Neural progenitor cell (in vitro differentiated cells): Measurements from ENCODE around the gene ME1. TPM values are rescaled to one million over a fixed set of nuclear protein-coding genes. Genes with fewer than 3 reads are reported as not detected.

Source experiments
- DNase-seq: peaks from one replicate; pipeline ENCODE4 v3.0.0-alpha.2; 2016; ENCODE audit warnings: low spot score
- H2AFZ ChIP-seq: fragments of 200-600 bp; sonication (generic); replicated peaks from 2 replicates; pipeline ENCODE4 v1.6.1; 2016; ENCODE audit warnings: antibody characterized with exemption
- H3F3A ChIP-seq: fragments of 200-600 bp; sonication (generic); 2 replicates; pipeline ENCODE4 v1.6.1; 2016; ENCODE audit warnings: antibody characterized with exemption, low read depth
- H3K27ac ChIP-seq: fragments of 200-600 bp; sonication (generic); 2 replicates; pipeline ENCODE4 v1.5.1; 2016; ENCODE audit warnings: mild to moderate bottlenecking
- H3K27me3 ChIP-seq: fragments of 200-600 bp; sonication (generic); 2 replicates; pipeline ENCODE4 v1.6.1; 2016; ENCODE audit warnings: mild to moderate bottlenecking, moderate library complexity
- H3K36me3 ChIP-seq: fragments of 200-600 bp; sonication (generic); 2 replicates; pipeline ENCODE4 v1.5.1; 2016
- H3K4me1 ChIP-seq: fragments of 200-600 bp; sonication (generic); 2 replicates; pipeline ENCODE4 v1.6.1; 2016; ENCODE audit warnings: mixed run types
- H3K4me2 ChIP-seq: fragments of 200-600 bp; sonication (generic); 2 replicates; pipeline ENCODE4 v1.6.1; 2016
- H3K4me3 ChIP-seq: fragments of 200-600 bp; sonication (generic); 2 replicates; pipeline ENCODE4 v1.5.1; 2016
- H3K79me2 ChIP-seq: fragments of 200-600 bp; sonication (generic); 2 replicates; pipeline ENCODE4 v1.6.1; 2016; ENCODE audit warnings: low read depth
- H3K9ac ChIP-seq: fragments of 200-600 bp; sonication (generic); 2 replicates; pipeline ENCODE4 v1.6.1; 2016
- H3K9me3 ChIP-seq: fragments of 200-600 bp; sonication (generic); 2 replicates; pipeline ENCODE4 v1.5.1; 2016; ENCODE audit warnings: low read depth
- H4K20me1 ChIP-seq: fragments of 200-600 bp; sonication (generic); 2 replicates; pipeline ENCODE4 v1.6.1; 2016; ENCODE audit warnings: low read depth
- H3K27ac Mint-ChIP-seq: 3 replicates; pipeline ENCODE4 v1.8.0; 2021; ENCODE audit warnings: mixed read lengths
- H3K27me3 Mint-ChIP-seq: 2 replicates; pipeline ENCODE4 v1.8.0; 2022; ENCODE audit warnings: low read depth, mild to moderate bottlenecking, inconsistent platforms, moderate library complexity, mixed read lengths; ENCODE audit not compliant: insufficient read depth
- H3K36me3 Mint-ChIP-seq: 3 replicates; pipeline ENCODE4 v1.8.0; 2021; ENCODE audit warnings: mixed read lengths
- H3K4me1 Mint-ChIP-seq: 3 replicates; pipeline ENCODE4 v1.8.0; 2021; ENCODE audit warnings: mixed read lengths
- H3K4me3 Mint-ChIP-seq: 3 replicates; pipeline ENCODE4 v1.8.0; 2021; ENCODE audit warnings: mild to moderate bottlenecking, moderate library complexity, mixed read lengths
- H3K9me3 Mint-ChIP-seq: 3 replicates; pipeline ENCODE4 v1.8.0; 2020; ENCODE audit warnings: mixed read lengths
- EZH2 ChIP-seq: fragments of 200-600 bp; sonication (generic); IDR thresholded peaks from 2 replicates; pipeline ENCODE4 v1.6.1; 2017; ENCODE audit warnings: antibody characterized with exemption, mild to moderate bottlenecking, moderate library complexity
- EZH2phosphoT487 ChIP-seq: fragments of 200-600 bp; sonication (generic); IDR thresholded peaks from 2 replicates; pipeline ENCODE4 v1.6.1; 2017; ENCODE audit warnings: antibody characterized with exemption
- total RNA-seq: library from RNA; depleted of rRNA; stranded (reverse); fragments of >200 nt; gene quantifications from 2 replicates; pipeline ENCODE4 v1.2.3, GENCODE V29; 2015; ENCODE audit warnings: low replicate concordance
- TF ChIP-seq, protein P1 (sequence below): fragments of 200-600 bp; sonication (generic); IDR thresholded peaks from 2 replicates; pipeline ENCODE4 v1.5.1; 2017; ENCODE audit warnings: antibody characterized with exemption, mild to moderate bottlenecking

ME1 gene
- total RNA-seq, 1 donor from 2014 or later = 2.8 TPM

DNA sequence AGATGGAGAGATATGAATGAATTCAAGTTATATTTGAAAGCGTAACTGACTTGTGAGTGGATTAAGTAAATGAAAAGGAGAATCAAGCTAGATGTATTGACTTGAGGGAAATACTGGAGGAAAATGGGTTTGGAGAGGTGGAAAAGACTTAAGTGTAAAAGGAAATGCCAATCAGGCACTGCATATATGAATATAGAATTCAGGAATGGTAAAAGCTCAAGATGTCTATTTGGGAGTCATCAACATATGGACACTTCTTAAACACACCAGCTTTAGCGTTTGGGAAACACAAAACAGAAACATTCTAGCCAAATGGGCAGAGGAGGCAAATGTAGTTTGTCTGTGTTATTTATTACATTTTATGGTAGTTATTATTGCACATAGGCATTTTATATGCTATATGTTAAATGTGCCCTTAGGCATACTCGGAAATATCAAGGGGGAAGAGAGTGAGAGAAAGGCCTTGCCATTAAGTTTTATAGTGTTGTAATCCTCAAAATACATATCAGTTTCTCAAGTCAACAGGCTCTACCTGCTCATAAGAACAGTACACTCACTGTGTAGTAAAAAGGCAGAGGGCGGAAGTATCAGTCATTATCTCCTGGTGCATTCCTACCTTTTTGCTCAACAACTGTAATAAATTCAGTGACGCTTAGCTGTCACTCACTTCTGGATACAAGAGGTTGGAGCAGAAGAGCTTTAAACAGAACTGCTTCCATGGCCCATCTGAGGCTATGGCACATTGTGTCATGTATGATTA is 33.7 kb upstream of the ME1 start:
- H3K4me3 Mint-ChIP-seq = no peak overlapping the region
- no peak overlapping the region for H2AFZ ChIP-seq
- H4K20me1 ChIP-seq = no peaks in the 10 kb centered on the region

DNA sequence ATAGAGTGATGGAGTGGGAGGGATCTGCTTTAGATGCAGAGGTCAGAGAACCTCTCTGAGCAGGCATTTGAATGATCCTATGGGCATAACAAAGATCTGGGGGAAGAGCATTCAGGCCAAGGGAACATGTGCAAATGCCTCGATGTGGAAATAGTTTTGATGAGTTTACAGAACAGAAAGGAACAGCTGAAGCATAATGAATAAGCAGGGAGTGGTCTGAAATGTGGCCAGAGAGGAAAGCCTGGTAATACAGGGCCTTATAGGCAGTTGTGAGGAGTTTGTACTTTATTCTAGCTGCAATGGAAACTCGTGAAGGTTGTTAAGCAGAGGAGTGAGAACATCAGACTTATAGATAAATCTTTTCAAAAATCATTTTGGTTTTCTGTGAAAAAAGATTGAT is 33.0 kb upstream of the ME1 start:
- Histone ChIP-seq H3K9ac (no peak overlapping the region), H3K4me2 (no peak overlapping the region), H3F3A (no peaks in the 10 kb centered on the region), H3K27ac (no peak overlapping the region), H4K20me1 (no peaks in the 10 kb centered on the region), H2AFZ (no peak overlapping the region), H3K4me1 (peaks cover 7% of the 10 kb centered on the region), H3K9me3 (no peaks in the 10 kb centered on the region), H3K36me3 (no peaks in the 10 kb centered on the region), H3K4me3 (no peak overlapping the region), H3K79me2 (no peaks in the 10 kb centered on the region), H3K27me3 (no peaks in the 10 kb centered on the region)
- H3K27ac Mint-ChIP-seq = no peak overlapping the region
- no peaks in the 10 kb centered on the region for H3K27me3 Mint-ChIP-seq
- DNase-seq = no peak
- TF ChIP-seq EZH2 (no peak), EZH2phosphoT487 (no peak)
- TF ChIP-seq, protein P1, sequence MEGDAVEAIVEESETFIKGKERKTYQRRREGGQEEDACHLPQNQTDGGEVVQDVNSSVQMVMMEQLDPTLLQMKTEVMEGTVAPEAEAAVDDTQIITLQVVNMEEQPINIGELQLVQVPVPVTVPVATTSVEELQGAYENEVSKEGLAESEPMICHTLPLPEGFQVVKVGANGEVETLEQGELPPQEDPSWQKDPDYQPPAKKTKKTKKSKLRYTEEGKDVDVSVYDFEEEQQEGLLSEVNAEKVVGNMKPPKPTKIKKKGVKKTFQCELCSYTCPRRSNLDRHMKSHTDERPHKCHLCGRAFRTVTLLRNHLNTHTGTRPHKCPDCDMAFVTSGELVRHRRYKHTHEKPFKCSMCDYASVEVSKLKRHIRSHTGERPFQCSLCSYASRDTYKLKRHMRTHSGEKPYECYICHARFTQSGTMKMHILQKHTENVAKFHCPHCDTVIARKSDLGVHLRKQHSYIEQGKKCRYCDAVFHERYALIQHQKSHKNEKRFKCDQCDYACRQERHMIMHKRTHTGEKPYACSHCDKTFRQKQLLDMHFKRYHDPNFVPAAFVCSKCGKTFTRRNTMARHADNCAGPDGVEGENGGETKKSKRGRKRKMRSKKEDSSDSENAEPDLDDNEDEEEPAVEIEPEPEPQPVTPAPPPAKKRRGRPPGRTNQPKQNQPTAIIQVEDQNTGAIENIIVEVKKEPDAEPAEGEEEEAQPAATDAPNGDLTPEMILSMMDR = no peak
- H3K36me3 Mint-ChIP-seq = no peaks in the 10 kb centered on the region
- peaks cover 2% of the 10 kb centered on the region for H3K4me1 Mint-ChIP-seq
- H3K9me3 Mint-ChIP-seq = no peaks in the 10 kb centered on the region
- no peak overlapping the region for H3K4me3 Mint-ChIP-seq

More for the DNA sequence above, 33.7 kb upstream of the ME1 start:
- H3K36me3 ChIP-seq = no peaks in the 10 kb centered on the region
- no peak overlapping the region for H3K9ac ChIP-seq
- no peak overlapping the region for H3K4me3 ChIP-seq
- DNase-seq = no peak
- TF ChIP-seq EZH2phosphoT487 = no peak
- TF ChIP-seq EZH2 = no peak
- TF ChIP-seq, protein P1 = no peak
- no peak overlapping the region for H3K27ac ChIP-seq
- Mint-ChIP-seq H3K27me3 (no peaks in the 10 kb centered on the region), H3K4me1 (peaks cover 2% of the 10 kb centered on the region), H3K27ac (no peak overlapping the region), H3K9me3 (no peaks in the 10 kb centered on the region), H3K36me3 (no peaks in the 10 kb centered on the region)
- no peaks in the 10 kb centered on the region for H3F3A ChIP-seq
- peaks cover 7% of the 10 kb centered on the region for H3K4me1 ChIP-seq
- no peak overlapping the region for H3K4me2 ChIP-seq
- no peaks in the 10 kb centered on the region for H3K27me3 ChIP-seq
- H3K79me2 ChIP-seq = no peaks in the 10 kb centered on the region
- no peaks in the 10 kb centered on the region for H3K9me3 ChIP-seq

GRCh38 chr6:83462524-83462923 is 31.7 kb upstream of the ME1 start:
- H3K4me2 ChIP-seq = no peak overlapping the region
- no peaks in the 10 kb centered on the region for H3K27me3 Mint-ChIP-seq
- DNase-seq = peak; percentile 4

More at GRCh38 chr6:83462524-83462923, 31.7 kb upstream of the ME1 start:
- Histone ChIP-seq H2AFZ (peak overlapping the region; percentile 57), H3K79me2 (no peaks in the 10 kb centered on the region), H3K27ac (peak overlapping the region; percentile 60), H3F3A (no peaks in the 10 kb centered on the region), H3K27me3 (no peaks in the 10 kb centered on the region), H3K36me3 (no peaks in the 10 kb centered on the region), H3K4me3 (no peak overlapping the region), H3K9ac (no peak overlapping the region), H3K9me3 (no peaks in the 10 kb centered on the region), H3K4me1 (peaks cover 7% of the 10 kb centered on the region), H4K20me1 (no peaks in the 10 kb centered on the region)
- no peak overlapping the region for H3K4me3 Mint-ChIP-seq
- peaks cover 2% of the 10 kb centered on the region for H3K4me1 Mint-ChIP-seq
- H3K36me3 Mint-ChIP-seq = no peaks in the 10 kb centered on the region
- TF ChIP-seq, protein P1 = no peak
- TF ChIP-seq EZH2 (no peak), EZH2phosphoT487 (no peak)
- H3K9me3 Mint-ChIP-seq = no peaks in the 10 kb centered on the region
- H3K27ac Mint-ChIP-seq = no peak overlapping the region
